GM23338 (cell line): ENCODE measurements around the gene PCNX1. TPM values are rescaled to one million over a fixed set of nuclear protein-coding genes. Genes with fewer than 3 reads are reported as not detected.

ENCODE experiments used
- ATAC-seq: fragments of 200-7000 bp; cut with Tn5 transposase; 3 replicates; pipeline ENCODE4 v1.9.1; 2020
- DNase-seq: peaks from one replicate; pipeline ENCODE4 v3.0.0-alpha.2; 2015; ENCODE audit warnings: low spot score
- H2AFZ ChIP-seq: fragments of 200-600 bp; sonication (generic); 2 replicates; pipeline ENCODE4 v1.8.0; 2016; ENCODE audit warnings: antibody characterized with exemption, mild to moderate bottlenecking, moderate library complexity
- H3F3A ChIP-seq: fragments of 200-600 bp; sonication (generic); replicated peaks from 2 replicates; pipeline ENCODE4 v1.8.0; 2017; ENCODE audit warnings: antibody characterized with exemption, mixed run types, low read depth
- H3K27ac ChIP-seq: fragments of 200-600 bp; sonication (generic); 2 replicates; pipeline ENCODE4 v1.6.1; 2016; ENCODE audit warnings: low read depth
- H3K27me3 ChIP-seq: fragments of 200-600 bp; sonication (generic); 2 replicates; pipeline ENCODE4 v1.8.0; 2016; ENCODE audit warnings: mild to moderate bottlenecking, mixed run types, moderate library complexity; ENCODE audit not compliant: insufficient read depth
- H3K36me3 ChIP-seq: fragments of 200-600 bp; sonication (generic); 2 replicates; pipeline ENCODE4 v1.8.0; 2016; ENCODE audit warnings: mild to moderate bottlenecking; ENCODE audit not compliant: insufficient read depth
- H3K4me1 ChIP-seq: fragments of 200-600 bp; sonication (generic); 2 replicates; pipeline ENCODE4 v1.8.0; 2016; ENCODE audit warnings: mild to moderate bottlenecking, moderate library complexity; ENCODE audit not compliant: insufficient read depth
- H3K4me2 ChIP-seq: fragments of 200-600 bp; sonication (generic); 2 replicates; pipeline ENCODE4 v1.7.1; 2017; ENCODE audit warnings: mixed run types
- H3K4me3 ChIP-seq: fragments of 200-600 bp; sonication (generic); 2 replicates; pipeline ENCODE4 v1.6.1; 2016; ENCODE audit warnings: mixed run types
- H3K79me2 ChIP-seq: fragments of 200-600 bp; sonication (generic); replicated peaks from 2 replicates; pipeline ENCODE4 v1.8.0; 2017; ENCODE audit warnings: mild to moderate bottlenecking; ENCODE audit not compliant: insufficient read depth
- H3K9me2 ChIP-seq: fragments of 200-600 bp; sonication (generic); 2 replicates; pipeline ENCODE4 v1.8.0; 2017; ENCODE audit not compliant: insufficient read depth
- H4K20me1 ChIP-seq: fragments of 200-600 bp; sonication (generic); replicated peaks from 2 replicates; pipeline ENCODE4 v1.8.0; 2017; ENCODE audit warnings: mild to moderate bottlenecking; ENCODE audit not compliant: insufficient read depth
- H3K27ac Mint-ChIP-seq: 2 replicates; pipeline ENCODE4 v1.8.0; 2020; ENCODE audit warnings: inconsistent platforms, mild to moderate bottlenecking, moderate library complexity, mixed read lengths
- H3K27me3 Mint-ChIP-seq: 3 replicates; pipeline ENCODE4 v1.8.0; 2022; ENCODE audit warnings: low read depth, mild to moderate bottlenecking, moderate library complexity, mixed read lengths, inconsistent platforms; ENCODE audit not compliant: insufficient read depth, poor library complexity
- H3K36me3 Mint-ChIP-seq: 3 replicates; pipeline ENCODE4 v1.8.0; 2021; ENCODE audit warnings: low read depth, mild to moderate bottlenecking, inconsistent platforms, moderate library complexity, mixed read lengths
- H3K4me1 Mint-ChIP-seq: 3 replicates; pipeline ENCODE4 v1.8.0; 2020; ENCODE audit warnings: mild to moderate bottlenecking, inconsistent platforms, mixed read lengths
- H3K4me3 Mint-ChIP-seq: 3 replicates; pipeline ENCODE4 v1.8.0; 2021; ENCODE audit warnings: moderate library complexity, mild to moderate bottlenecking, inconsistent platforms, mixed read lengths
- H3K9me3 Mint-ChIP-seq: 3 replicates; pipeline ENCODE4 v1.8.0; 2020; ENCODE audit warnings: moderate library complexity, mild to moderate bottlenecking, inconsistent platforms, mixed read lengths
- CTCF ChIP-seq, 2 experiments: fragments of 200-600 bp in 1 of 2; sonication (generic) in 1 of 2; conservative IDR thresholded peaks; 2 replicates each; pipeline versions ENCODE4 v1.5.1 to v1.6.1; 2016 to 2017; ENCODE audit warnings: antibody characterized with exemption in 2 of 2, low read depth in 2 of 2, mild to moderate bottlenecking in 2 of 2, moderate library complexity in 1 of 2
- ETS1 ChIP-seq: IDR thresholded peaks from 2 replicates; pipeline ENCODE4 v1.6.1; 2016; ENCODE audit warnings: antibody characterized with exemption
- POLR2AphosphoS5 ChIP-seq: IDR thresholded peaks from 2 replicates; pipeline ENCODE4 v1.6.1; 2016; ENCODE audit warnings: antibody characterized with exemption, low read depth
- ZNF331 ChIP-seq: fragments of 250-450 bp; sonication (Bioruptor Pico); IDR thresholded peaks from 2 replicates; pipeline ENCODE4 v1.5.0; 2020; ENCODE audit warnings: low read depth, mild to moderate bottlenecking, moderate library complexity
- ZNF462 ChIP-seq: fragments of 250-450 bp; sonication (Bioruptor Pico); IDR thresholded peaks from 2 replicates; pipeline ENCODE4 v1.5.0; 2020; ENCODE audit warnings: mild to moderate bottlenecking, moderate library complexity
- polyA plus RNA-seq: library from polyadenylated mRNA; unstranded; fragments of >200 nt; fragmentation: Nextera tagmentation; extraction: Ambion mirVana; gene quantifications from 2 replicates; pipeline ENCODE4 v1.2.1, GENCODE V29; 2016
- total RNA-seq: library from RNA; depleted of rRNA; stranded (reverse); fragments of >200 nt; shearing (Covaris generic); gene quantifications from 2 replicates; pipeline ENCODE4 v1.2.3, GENCODE V29; 2014

Gene PCNX1
- total and polyA plus RNA-seq, 2 experiments from 2014 or later, result 19.4 to 53.1 TPM

GRCh38 chr14:71048393-71048792 lies 141.1 kb downstream of the PCNX1 start (continued):
- TF ChIP-seq ZNF462 (no peak), ZNF331 (CRISPR knock-in tag) (no peak), CTCF (conservative IDR thresholded peaks at IDR 0.05; ENCODE audit: low read depth in 2 of 2) (no peak), ETS1 (no peak), POLR2AphosphoS5 (no peak)

- Mint-ChIP-seq H3K36me3 (peaks cover 25% of the 10 kb centered on the region), H3K9me3 (no peaks in the 10 kb centered on the region)
- no peak for ATAC-seq
- TF ChIP-seq POLR2AphosphoS5, result no peak
- no peak for TF ChIP-seq ZNF462
These were observed 142.3 kb downstream of the PCNX1 start for GRCh38 chr14:71049435-71050133.

More at GRCh38 chr14:71049435-71050133, 142.3 kb downstream of the PCNX1 start:
- Histone ChIP-seq H3K9me2 (no peaks in the 10 kb centered on the region), H3K27me3 (no peaks in the 10 kb centered on the region), H3K4me2 (no peak overlapping the region), H3K4me1 (no peaks in the 10 kb centered on the region), H3K27ac (no peak overlapping the region), H4K20me1 (no peaks in the 10 kb centered on the region), H3K36me3 (peaks cover 9% of the 10 kb centered on the region), H3K4me3 (no peak overlapping the region), H2AFZ (no peak overlapping the region), H3K79me2 (no peaks in the 10 kb centered on the region), H3F3A (no peaks in the 10 kb centered on the region)
- DNase-seq, result no peak
- Mint-ChIP-seq H3K27ac (no peak overlapping the region), H3K4me1 (no peaks in the 10 kb centered on the region), H3K4me3 (no peak overlapping the region), H3K27me3 (no peaks in the 10 kb centered on the region)
